Measurements from ENCODE around the gene TEX22. TPM values are rescaled to one million over a fixed set of nuclear protein-coding genes. Genes with fewer than 3 reads are reported as not detected.

The TEX22 gene
- total RNA-seq, 2 experiments from 2014 or later: 1.2 to 2.2 TPM

GRCh38 chr14:105351410-105351809 lies 46.9 kb upstream of the TEX22 start:
- POLR2A ChIA-PET: no interaction called here
- no peak overlapping the region for H3K27ac Mint-ChIP-seq

DNA sequence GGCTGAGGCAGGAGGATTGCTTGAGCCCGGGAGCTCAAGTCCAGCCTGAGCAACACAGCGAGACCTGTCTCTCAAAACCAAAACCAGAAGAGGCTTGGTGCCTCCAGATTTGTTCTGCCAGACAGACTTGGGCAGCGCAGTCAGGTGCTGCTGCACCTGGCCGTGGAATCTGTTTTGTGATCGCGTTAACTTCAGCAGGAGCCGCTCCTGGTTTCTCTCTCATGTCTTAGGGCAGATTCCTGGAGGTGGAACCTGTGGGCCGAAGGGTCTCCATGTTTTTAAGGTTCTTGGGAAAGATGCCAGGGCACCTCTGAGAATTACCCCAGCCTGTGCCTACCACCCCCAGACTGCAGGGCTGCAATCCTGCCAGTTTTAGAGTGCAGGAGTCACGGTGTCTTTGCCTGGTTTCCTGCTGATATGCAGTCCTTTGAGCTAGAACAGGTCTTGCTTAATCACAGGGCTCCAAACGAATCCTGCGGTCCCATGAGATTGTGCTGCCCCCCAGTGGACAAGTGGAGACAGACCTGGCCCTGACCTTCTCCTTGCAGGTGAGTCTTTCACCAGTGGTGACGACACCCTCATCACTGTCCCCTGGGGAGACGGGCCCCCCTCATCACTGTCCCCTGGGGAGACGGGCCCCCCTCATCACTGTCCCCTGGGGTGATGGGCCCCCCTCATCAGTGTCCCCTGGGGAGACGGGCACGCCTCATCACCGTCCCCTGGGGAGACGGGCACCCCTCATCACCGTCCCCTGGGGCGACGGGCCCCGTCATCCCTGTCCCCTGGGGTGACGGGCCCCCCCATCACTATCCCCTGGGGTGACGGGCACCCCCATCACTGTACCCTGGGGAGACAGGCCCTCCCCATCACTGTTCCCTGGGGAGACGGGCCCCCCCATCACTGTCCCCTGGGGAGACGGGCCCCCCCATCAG lies 46.2 kb upstream of the TEX22 start:
- POLR2A ChIA-PET: no interaction called here

More at GRCh38 chr14:105351410-105351809, 46.9 kb upstream of the TEX22 start:
- ATAC-seq: no peak
- intact Hi-C loops (cut with micrococcal nuclease): loop anchor here (5.0 kb wide), 2 partner anchors 149 to 259 kb away; no protein-coding TSS in a partner anchor
- TF ChIP-seq, protein P1, sequence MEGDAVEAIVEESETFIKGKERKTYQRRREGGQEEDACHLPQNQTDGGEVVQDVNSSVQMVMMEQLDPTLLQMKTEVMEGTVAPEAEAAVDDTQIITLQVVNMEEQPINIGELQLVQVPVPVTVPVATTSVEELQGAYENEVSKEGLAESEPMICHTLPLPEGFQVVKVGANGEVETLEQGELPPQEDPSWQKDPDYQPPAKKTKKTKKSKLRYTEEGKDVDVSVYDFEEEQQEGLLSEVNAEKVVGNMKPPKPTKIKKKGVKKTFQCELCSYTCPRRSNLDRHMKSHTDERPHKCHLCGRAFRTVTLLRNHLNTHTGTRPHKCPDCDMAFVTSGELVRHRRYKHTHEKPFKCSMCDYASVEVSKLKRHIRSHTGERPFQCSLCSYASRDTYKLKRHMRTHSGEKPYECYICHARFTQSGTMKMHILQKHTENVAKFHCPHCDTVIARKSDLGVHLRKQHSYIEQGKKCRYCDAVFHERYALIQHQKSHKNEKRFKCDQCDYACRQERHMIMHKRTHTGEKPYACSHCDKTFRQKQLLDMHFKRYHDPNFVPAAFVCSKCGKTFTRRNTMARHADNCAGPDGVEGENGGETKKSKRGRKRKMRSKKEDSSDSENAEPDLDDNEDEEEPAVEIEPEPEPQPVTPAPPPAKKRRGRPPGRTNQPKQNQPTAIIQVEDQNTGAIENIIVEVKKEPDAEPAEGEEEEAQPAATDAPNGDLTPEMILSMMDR (IDR thresholded peaks at IDR 0.05): no peak
- Mint-ChIP-seq H3K36me3 (ENCODE audit: low read depth) (no peaks in the 10 kb centered on the region), H3K9me3 (no peaks in the 10 kb centered on the region), H3K4me1 (ENCODE audit: low read depth) (peaks cover 2% of the 10 kb centered on the region), H3K27me3 (no peaks in the 10 kb centered on the region), H3K4me3 (no peak overlapping the region)
- CTCF ChIA-PET: interaction anchor here (0.6 to 2.1 kb wide), 20 partner anchors 9 to 376 kb away, joined by 3 to 17 read pairs (median 4); partner anchors contain the start of gene BTBD6
- DNase-seq: no peak

DNA sequence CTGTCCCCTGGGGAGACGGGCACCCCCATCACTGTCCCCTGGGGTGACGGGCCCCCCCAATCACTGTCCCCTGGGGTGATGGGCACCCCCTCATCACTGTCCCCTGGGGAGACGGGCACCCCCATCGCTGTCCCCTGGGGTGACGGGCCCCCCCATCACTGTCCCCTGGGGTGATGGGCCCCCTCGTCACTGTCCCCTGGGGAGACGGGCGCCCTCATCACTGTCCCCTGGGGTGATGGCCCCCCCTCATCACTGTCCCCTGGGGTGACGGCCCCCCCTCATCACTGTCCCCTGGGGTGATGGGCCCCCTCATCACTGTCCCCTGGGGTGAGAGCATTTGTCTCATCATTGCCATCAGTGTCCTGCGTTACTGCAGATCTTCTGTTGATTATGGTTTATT lies 45.2 kb upstream of the TEX22 start:
- Mint-ChIP-seq H3K4me1 (ENCODE audit: low read depth) (peaks cover 2% of the 10 kb centered on the region), H3K36me3 (ENCODE audit: low read depth) (no peaks in the 10 kb centered on the region), H3K27ac (no peak overlapping the region), H3K27me3 (no peaks in the 10 kb centered on the region), H3K4me3 (no peak overlapping the region), H3K9me3 (no peaks in the 10 kb centered on the region)
- DNase-seq (no peak), ATAC-seq (no peak)
- CTCF ChIA-PET: no interaction called here
- POLR2A ChIA-PET: no interaction called here
- intact Hi-C loops (cut with micrococcal nuclease): loop anchor here (5.0 kb wide), 2 partner anchors 151 to 261 kb away; no protein-coding TSS in a partner anchor
- TF ChIP-seq, protein P1 (IDR thresholded peaks at IDR 0.05): no peak

More for the DNA sequence above, 46.2 kb upstream of the TEX22 start:
- TF ChIP-seq, protein P1 (IDR thresholded peaks at IDR 0.05): peak; percentile 75
- no peaks in the 10 kb centered on the region for H3K27me3 Mint-ChIP-seq
- ATAC-seq (peak; percentile 100), DNase-seq (peak; percentile 94)
- H3K36me3 Mint-ChIP-seq (ENCODE audit: low read depth): no peaks in the 10 kb centered on the region
- no peak overlapping the region for H3K27ac Mint-ChIP-seq
- H3K4me3 Mint-ChIP-seq: no peak overlapping the region
- intact Hi-C loops (cut with micrococcal nuclease): loop anchor here (5.0 kb wide), 2 partner anchors 150 to 260 kb away; no protein-coding TSS in a partner anchor
- peaks cover 2% of the 10 kb centered on the region for H3K4me1 Mint-ChIP-seq (ENCODE audit: low read depth)
- CTCF ChIA-PET: interaction anchor here (0.5 to 2.1 kb wide), 32 partner anchors 8 to 377 kb away, joined by 3 to 17 read pairs (median 4); partner anchors contain the start of genes BTBD6 and PACS2
- H3K9me3 Mint-ChIP-seq: no peaks in the 10 kb centered on the region

DNA sequence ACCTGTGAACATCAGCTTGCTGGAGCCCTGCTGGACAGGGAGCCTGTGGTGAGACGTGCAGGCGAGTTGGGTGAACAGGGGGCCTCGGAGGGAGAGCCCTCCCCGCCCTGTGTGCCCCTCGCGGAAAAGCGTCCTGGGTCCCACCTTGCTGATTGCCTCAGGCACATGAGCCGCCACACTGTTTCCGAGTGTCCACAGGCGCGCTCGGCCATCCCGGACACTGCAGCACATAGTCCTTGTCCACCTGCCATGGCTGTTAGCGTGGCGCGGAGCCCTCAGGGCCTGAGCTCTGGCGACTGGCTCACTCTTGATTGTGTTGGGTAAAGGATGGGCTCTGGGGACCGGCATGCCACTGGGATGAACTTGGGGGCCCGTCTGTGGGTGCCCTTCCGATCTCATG lies 43.8 kb upstream of the TEX22 start:
- Mint-ChIP-seq H3K27me3 (no peaks in the 10 kb centered on the region), H3K27ac (no peak overlapping the region), H3K36me3 (ENCODE audit: low read depth) (no peaks in the 10 kb centered on the region), H3K4me1 (ENCODE audit: low read depth) (peaks cover 2% of the 10 kb centered on the region), H3K9me3 (no peaks in the 10 kb centered on the region), H3K4me3 (no peak overlapping the region)
- ChIA-PET POLR2A (no interaction called here), CTCF (no interaction called here)
- no peak for DNase-seq
- no peak for ATAC-seq
- intact Hi-C loops (cut with micrococcal nuclease): loop anchor here (5.0 kb wide), 2 partner anchors 152 to 262 kb away; no protein-coding TSS in a partner anchor
- TF ChIP-seq, protein P1 (IDR thresholded peaks at IDR 0.05): no peak
